Measurements from ENCODE around the gene OSCP1.

- TF ChIP-seq, protein P1, sequence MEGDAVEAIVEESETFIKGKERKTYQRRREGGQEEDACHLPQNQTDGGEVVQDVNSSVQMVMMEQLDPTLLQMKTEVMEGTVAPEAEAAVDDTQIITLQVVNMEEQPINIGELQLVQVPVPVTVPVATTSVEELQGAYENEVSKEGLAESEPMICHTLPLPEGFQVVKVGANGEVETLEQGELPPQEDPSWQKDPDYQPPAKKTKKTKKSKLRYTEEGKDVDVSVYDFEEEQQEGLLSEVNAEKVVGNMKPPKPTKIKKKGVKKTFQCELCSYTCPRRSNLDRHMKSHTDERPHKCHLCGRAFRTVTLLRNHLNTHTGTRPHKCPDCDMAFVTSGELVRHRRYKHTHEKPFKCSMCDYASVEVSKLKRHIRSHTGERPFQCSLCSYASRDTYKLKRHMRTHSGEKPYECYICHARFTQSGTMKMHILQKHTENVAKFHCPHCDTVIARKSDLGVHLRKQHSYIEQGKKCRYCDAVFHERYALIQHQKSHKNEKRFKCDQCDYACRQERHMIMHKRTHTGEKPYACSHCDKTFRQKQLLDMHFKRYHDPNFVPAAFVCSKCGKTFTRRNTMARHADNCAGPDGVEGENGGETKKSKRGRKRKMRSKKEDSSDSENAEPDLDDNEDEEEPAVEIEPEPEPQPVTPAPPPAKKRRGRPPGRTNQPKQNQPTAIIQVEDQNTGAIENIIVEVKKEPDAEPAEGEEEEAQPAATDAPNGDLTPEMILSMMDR (IDR thresholded peaks at IDR 0.05) = no peak
- TF ChIP-seq POLR2AphosphoS5 (IDR thresholded peaks at IDR 0.05; ENCODE audit: low read depth, low read length) = no peak
These were observed 49.8 kb downstream of the OSCP1 start for GRCh38 chr1:36400514-36400824.
